Neural cell (in vitro differentiated cells): ENCODE results near the gene WDR91.

ENCODE experiments used
- CTCF ChIP-seq: fragments of 450-650 bp; IDR thresholded peaks from 2 replicates; pipeline ENCODE4 v1.5.1; 2014; ENCODE audit warnings: antibody characterized with exemption, mild to moderate bottlenecking, moderate library complexity; ENCODE audit not compliant: poor library complexity, severe bottlenecking
- EP300 ChIP-seq: fragments of 450-650 bp; conservative IDR thresholded peaks from 2 replicates; pipeline ENCODE4 v1.6.1; 2014; ENCODE audit warnings: antibody characterized with exemption, mild to moderate bottlenecking, moderate library complexity; ENCODE audit not compliant: poor library complexity, severe bottlenecking
- SMC3 ChIP-seq: fragments of 450-650 bp; conservative IDR thresholded peaks from 2 replicates; pipeline ENCODE4 v1.6.1; 2014; ENCODE audit warnings: antibody characterized with exemption, mild to moderate bottlenecking, moderate library complexity; ENCODE audit not compliant: poor library complexity

- TF ChIP-seq CTCF, result no peak
- TF ChIP-seq SMC3, result no peak
- no peak for TF ChIP-seq EP300
Measured at GRCh38 chr7:135169964-135170273, 41.4 kb downstream of the WDR91 start.
